ENCODE data around the gene GIMAP4.
"Not testable (repeated sequence)": the region's sequence is repeated elsewhere in the genome, so short reads cannot be mapped to it uniquely, and the experiment has no call there.

GIMAP4 gene

GRCh38 chr7:150580638-150581394 is 13.6 kb downstream of the GIMAP4 start:
- DNase-seq = no peak

DNA sequence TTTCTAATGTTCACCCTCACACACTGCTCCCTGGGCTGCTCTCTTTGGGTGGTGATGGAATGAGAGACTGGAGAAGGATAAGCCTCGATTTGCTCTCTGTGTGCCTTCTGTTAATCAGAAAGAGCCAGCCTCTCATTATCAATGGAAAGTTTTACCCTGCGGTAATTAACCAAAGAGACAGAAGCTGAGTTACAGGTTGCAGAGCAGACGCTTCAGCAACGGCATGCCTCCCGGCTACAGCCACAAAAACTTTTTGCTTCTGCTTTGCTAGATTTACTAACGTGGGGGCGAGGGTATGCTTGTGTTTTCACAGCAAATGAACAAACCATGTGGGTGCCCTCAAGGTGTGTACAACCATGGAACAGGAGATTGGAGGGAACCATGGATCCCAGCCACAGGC is 18.0 kb downstream of the GIMAP4 start:
- DNase-seq = no peak

DNA sequence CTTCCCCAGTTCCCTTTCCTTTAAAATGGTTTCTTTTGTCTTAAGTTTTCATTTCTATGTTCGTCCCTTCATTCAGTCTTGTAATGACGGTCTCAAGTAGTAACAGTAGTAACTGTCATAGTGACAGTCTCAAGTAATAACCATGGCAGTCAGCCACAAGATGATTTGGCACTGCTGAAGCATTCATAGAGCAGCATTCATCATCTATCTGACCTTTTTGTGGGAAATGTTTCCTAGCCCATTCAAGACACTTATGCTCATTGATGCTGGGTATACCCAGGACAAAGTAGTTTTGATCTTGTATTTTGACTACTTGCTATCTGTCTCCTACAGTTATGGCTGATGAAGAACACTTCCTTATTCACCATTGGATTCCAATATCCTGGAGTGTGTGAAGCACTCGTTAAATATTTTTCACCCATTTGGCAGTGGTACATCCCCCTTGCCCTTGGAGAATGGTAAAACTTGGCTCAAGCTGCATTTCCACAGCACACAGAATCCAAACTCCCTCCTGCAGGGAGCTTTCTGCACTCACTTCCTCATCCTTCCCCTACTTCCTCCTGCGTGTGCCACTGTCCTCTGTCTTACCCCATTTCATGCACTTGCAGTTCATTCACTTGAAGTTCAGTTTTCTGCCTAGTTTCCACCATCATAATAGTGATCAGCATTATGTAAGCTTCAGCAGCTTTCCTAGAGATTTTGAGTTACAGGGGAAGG is 19.0 kb downstream of the GIMAP4 start:
- DNase-seq = no peak

- DNase-seq = no peak
Observed at GRCh38 chr7:150586785-150587152, 19.6 kb downstream of the GIMAP4 start.

DNA sequence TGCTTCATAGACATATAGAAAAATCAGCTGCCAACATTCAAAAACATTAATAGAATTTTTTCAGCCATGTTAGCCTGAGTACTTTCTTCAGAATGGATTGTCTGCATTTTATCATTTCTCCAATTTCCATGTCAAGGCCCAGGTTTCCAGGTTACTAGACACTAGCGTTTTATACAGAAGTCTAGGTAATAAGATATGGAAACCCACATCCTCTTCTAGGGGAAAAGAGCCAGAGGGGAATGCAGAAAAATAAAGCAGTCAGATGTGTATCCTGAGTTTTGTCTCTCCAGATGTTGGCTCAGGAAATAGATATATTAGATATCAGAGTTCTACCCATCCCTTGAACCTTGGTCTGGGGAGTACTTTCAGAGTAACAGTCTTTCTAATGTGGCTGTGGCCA is 20.4 kb downstream of the GIMAP4 start:
- DNase-seq = no peak

- DNase-seq = no peak
Observed at GRCh38 chr7:150594805-150595204, 27.6 kb downstream of the GIMAP4 start.

DNA sequence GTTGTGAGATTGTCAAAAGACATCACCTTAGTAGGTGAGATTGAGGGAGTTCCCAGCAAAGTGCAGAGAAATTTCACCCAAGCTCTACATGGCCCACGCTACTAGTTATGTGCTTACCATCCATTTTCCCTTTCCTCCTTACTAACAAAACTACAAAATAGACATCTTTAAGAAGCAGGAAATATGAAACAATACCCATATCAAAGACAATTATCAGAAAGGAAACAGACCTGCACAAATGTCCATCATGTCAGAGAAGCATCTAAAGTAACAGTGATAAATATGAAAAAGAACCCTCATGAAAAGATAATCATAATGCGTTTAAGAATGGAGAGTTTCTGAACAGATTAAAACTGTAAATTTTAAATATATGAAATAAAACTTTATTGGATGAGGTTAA is 28.2 kb downstream of the GIMAP4 start:
- no peak for DNase-seq

- DNase-seq = not testable (repeated sequence)
Observed at GRCh38 chr7:150603600-150603999, 36.4 kb downstream of the GIMAP4 start.

GRCh38 chr7:150610233-150610632 is 43.0 kb downstream of the GIMAP4 start:
- DNase-seq = no peak

- DNase-seq = no peak
Observed at GRCh38 chr7:150612925-150613324, 45.7 kb downstream of the GIMAP4 start.

GRCh38 chr7:150613880-150614279 is 46.7 kb downstream of the GIMAP4 start:
- no peak for DNase-seq

- DNase-seq = not testable (repeated sequence)
Observed at GRCh38 chr7:150614426-150614825, 47.2 kb downstream of the GIMAP4 start.

DNA sequence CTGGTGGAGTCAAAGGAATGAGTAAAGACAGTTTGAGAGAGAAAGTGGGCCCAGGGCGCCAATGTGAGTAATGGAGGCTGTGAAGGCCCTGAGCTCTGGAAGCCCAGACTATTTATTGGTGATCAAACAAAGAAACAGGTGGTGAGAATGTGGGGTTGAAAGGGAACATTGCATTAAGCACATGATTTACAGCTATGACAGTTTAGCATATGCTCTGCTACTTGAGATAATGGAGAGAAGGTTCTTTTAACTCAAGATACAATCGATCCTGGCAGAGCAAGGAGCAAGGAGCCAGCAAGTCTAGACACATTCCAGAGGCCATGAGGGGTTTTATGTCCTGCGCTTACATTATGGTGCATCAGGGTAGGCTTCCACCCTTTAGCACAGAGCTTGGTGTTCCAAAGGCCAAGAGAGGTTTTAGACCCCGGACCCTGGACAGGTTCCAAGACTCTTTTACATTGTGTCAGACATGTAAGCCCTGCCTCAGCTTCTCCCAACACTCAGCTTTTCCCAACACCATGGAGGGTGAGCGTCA is 48.1 kb downstream of the GIMAP4 start:
- DNase-seq = not testable (repeated sequence)

GRCh38 chr7:150620061-150620460 is 52.9 kb downstream of the GIMAP4 start:
- no peak for DNase-seq

- DNase-seq = no peak
Observed at GRCh38 chr7:150620617-150621371, 53.6 kb downstream of the GIMAP4 start.

DNA sequence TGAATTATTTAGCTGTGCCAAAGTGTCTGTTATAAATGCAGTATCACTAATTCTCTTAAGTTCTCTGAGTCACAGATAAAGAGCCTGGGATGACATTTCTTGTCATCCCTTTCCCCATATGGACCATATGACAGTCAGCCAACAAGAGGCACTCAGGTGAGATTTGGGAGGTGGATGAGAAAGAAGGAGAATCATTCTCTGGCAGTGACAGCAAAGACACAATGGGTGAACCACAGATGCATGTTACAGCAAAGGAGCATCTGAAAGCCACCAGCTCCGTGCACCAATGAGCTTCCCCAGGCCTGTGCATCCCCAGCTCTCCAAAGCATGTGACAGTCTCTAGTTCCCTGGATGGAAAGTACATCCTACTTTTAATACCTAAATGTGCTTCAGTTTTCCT is 54.2 kb downstream of the GIMAP4 start:
- no peak for DNase-seq

Measured in activated T-cell treated with anti-CD3 and anti-CD28 coated beads, Interleukin-2, amount 50 U/mL, for 48 hours (primary cell).